ENCODE data around the gene ST8SIA6. TPM values are rescaled to one million over a fixed set of nuclear protein-coding genes. Genes with fewer than 3 reads are reported as not detected.
A peak's percentile ranks its signal among the peaks of the same experiment; 100 is the strongest.

Gene ST8SIA6
- total and polyA plus RNA-seq, 9 of the 15 experiments (the other 6 are each of a cell fraction or from before 2014, with no cell fraction given): 0.69 to 6.7 (median 5.0) TPM

DNA sequence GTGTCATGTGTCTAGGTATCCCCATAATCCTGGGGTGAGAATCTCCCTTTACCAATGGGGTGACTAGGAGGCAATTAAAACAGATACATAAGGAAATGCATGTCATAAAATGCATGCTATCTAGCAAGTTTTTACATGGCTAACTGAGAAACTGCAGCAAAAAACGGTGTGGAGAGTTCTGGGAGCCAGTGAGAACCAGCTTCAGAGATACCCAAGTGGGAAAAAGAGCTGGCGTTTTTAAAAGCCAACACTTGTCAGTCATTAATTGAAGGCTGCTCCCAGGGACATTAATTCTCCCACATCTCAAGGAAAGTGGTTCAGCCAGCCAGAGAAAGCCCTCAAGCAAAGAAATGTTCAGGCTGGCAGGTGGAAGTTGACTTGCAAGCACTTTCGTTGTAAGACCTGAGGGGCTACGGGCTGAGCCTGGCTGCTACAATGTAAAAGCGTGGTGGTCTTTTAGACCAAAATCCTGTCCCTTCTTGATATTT lies 28.1 kb downstream of the ST8SIA6 start (continued):
- TF ChIP-seq, protein P1, sequence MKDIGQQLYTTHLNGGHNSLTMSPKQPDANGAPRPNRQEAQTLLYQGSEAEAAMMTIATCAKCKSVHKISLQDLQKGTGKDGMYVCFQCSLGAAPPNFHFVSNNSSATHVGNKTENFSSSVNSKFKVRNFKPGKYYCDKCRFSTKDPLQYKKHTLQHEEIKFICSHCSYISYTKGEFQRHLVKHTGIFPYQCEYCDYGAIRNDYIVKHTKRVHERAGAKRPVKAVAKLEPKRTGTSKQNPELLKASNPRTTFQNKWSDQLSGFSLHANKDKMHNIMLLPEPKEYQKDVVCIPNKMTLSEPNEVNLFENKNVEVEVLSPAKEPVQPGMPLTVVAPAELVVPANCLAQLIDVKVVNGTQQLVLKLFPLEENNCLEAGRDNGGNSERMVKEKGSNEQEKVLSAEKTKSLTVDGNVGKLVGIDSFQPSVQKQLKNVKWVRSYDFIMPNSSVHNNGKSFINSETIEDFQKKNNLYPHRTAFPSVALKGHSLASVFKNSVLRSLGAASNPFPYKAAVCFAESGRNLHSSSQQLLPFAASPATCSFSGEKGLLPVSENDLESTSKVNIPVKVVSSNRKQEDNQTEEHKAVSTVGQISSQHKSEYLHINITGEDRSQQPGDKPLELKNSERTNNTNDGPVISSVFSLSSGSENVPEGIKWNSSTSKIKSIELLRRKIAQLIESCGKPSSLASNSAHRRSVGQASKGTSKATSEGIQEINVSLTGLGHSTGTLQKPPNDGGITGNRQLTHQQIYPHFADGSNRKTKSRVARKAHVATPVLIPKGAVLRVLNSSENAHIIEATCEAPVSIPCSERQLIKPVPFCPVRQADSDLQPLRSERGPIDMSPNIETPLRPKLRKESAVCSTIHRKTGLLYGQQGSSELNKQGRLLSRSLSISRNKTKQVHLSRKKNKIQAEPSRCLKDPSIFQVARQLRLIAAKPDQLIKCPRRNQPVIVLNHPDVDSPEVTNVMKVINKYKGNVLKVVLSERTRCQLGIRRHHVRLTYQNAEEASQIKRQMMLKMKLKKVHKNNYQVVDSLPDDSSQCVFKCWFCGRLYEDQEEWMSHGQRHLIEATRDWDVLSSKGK (CRISPR knock-in tag; IDR thresholded peaks at IDR 0.05): no peak
- no peak for TF ChIP-seq FUS (optimal IDR thresholded peaks at IDR 0.05; ENCODE audit: low read depth, low read length)
- no peak for TF ChIP-seq NFE2L1 (tag; IDR thresholded peaks at IDR 0.05; ENCODE audit: borderline replicate concordance, low read depth)
- TF ChIP-seq MCM5 (IDR thresholded peaks at IDR 0.05; ENCODE audit: low read depth): no peak
- TF ChIP-seq CBFA2T3 (IDR thresholded peaks at IDR 0.05): no peak
- peak; percentile 38; the same call in 1 of the 2 replicates for TF ChIP-seq IRF9 (tag; IDR thresholded peaks at IDR 0.05)
- no peak for TF ChIP-seq ZFPM2 (CRISPR knock-in tag; IDR thresholded peaks at IDR 0.05)
- TF ChIP-seq NONO (IDR thresholded peaks at IDR 0.05; ENCODE audit: low read depth in 2 of 2, low read length in 1 of 2): no peak
- no peak for TF ChIP-seq RBM39 (optimal IDR thresholded peaks at IDR 0.05; ENCODE audit: low read depth, low read length)
- no peak for TF ChIP-seq ETV1 (tag; conservative IDR thresholded peaks at IDR 0.05; ENCODE audit: low read depth)
- TF ChIP-seq CBX2 (IDR thresholded peaks at IDR 0.05; ENCODE audit: insufficient read depth, low read length, poor library complexity, severe bottlenecking): no peak
- no peak for TF ChIP-seq ZNF146 (CRISPR knock-in tag; IDR thresholded peaks at IDR 0.05; ENCODE audit: unreplicated experiment)
- 0 out of 2 replicates have a peak, but pooled peaks have one; percentile 16 for TF ChIP-seq ERF (CRISPR knock-in tag; IDR thresholded peaks at IDR 0.05)
- no peak for TF ChIP-seq BRF1 (IDR thresholded peaks at IDR 0.05; ENCODE audit: borderline replicate concordance, extremely low read depth, insufficient read length)
- TF ChIP-seq HDGF (IDR thresholded peaks at IDR 0.05): 0 out of 2 replicates have a peak, but pooled peaks have one; percentile 14
- TF ChIP-seq CTCFL (IDR thresholded peaks at IDR 0.05; ENCODE audit: borderline replicate concordance, insufficient read depth, low read depth, low read length, poor library complexity, severe bottlenecking): no peak
- no peak for TF ChIP-seq CHCHD3 (CRISPR knock-in tag; IDR thresholded peaks at IDR 0.05)
- no peak for TF ChIP-seq POLR2G (IDR thresholded peaks at IDR 0.05; ENCODE audit: low read depth, low read length)
- TF ChIP-seq ATF1 (CRISPR knock-in tag; IDR thresholded peaks at IDR 0.05): no peak
- peak; percentile 53; the same call in 1 of the 2 replicates for TF ChIP-seq ATF1 (tag; IDR thresholded peaks at IDR 0.05)
- TF ChIP-seq HDAC8 (tag; IDR thresholded peaks at IDR 0.05): no peak
- no peak for TF ChIP-seq POLR2A (conservative IDR thresholded peaks at IDR 0.05)
- no peak for TF ChIP-seq RBBP5 (IDR thresholded peaks at IDR 0.05; ENCODE audit: borderline replicate concordance, insufficient read depth, low read length, poor library complexity, severe bottlenecking)

Measured in K562 (cell line).